ENCODE measurements around the gene SP2.

GRCh38 chr17:47969930-47970724 is 74.1 kb downstream of the SP2 start:
- TF ChIP-seq CTCF (IDR thresholded peaks at IDR 0.05; ENCODE audit: low read depth, low read length) (no peak), EZH2phosphoT487 (IDR thresholded peaks at IDR 0.05; ENCODE audit: low read depth) (no peak)

Data from OCI-LY3 (cell line).